ENCODE measurements around the gene GUCY1A1. TPM values are rescaled to one million over a fixed set of nuclear protein-coding genes. Genes with fewer than 3 reads are reported as not detected.

Gene GUCY1A1
- total RNA-seq, 2 donors from 2014 or later: 2.7 to 21.4 TPM

Other genes with a start within 250 kb of the GUCY1A1 start
- gene GUCY1B1, start 92.2 kb downstream of the GUCY1A1 start, total RNA-seq: 1 to 10 TPM; 1.0 to 6.9 TPM
- not detected for gene ASIC5, start 199.4 kb downstream of the GUCY1A1 start, total RNA-seq
- under 1 TPM in 1 of 2 donors, not detected in 1; 0.67 TPM for gene TDO2, start 236.8 kb downstream of the GUCY1A1 start, total RNA-seq

Measured in left colon (tissue), 2 donors.